ENCODE data around the gene LLGL2. TPM values are rescaled to one million over a fixed set of nuclear protein-coding genes. Genes with fewer than 3 reads are reported as not detected.

LLGL2 gene
- total RNA-seq, 1 donor = 0.09 TPM

DNA sequence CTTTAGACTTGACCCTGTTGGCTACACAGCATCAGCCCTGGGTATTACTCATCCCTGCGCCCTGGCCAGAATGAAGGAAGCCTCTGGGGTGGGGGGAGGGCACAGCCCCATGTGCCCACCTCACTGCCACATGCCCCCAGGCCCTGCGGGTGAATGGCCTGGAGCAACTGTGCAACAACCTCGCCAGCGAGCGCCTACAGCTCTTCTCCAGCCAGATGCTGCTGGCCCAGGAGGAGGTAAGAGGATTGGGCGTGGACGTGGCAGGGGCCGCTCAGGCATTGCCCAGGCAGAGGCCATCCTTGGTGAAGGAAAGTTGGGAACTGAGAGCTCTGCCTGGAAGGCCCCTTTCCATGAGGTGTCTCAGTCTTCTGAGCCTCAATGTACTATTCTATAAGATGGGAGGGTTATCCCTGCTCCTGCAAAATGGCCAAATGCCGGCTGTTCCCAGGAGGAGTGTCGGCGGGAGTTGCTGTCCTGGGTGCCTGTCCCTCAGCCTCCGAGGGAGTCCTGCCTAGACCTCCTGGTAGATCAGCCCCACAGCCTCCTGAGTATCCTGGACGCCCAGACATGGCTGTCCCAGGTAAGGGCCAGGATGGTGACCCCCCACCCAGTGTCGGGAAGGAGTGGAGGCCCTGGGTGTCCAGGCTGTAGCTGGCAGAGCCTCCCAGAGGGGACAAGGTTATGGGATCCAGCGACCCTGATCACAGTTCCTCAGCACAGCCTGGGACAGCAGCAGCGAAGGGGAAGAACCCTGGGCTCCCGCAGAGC lies 71.0 kb downstream of the LLGL2 start:
- TF ChIP-seq, protein P1, sequence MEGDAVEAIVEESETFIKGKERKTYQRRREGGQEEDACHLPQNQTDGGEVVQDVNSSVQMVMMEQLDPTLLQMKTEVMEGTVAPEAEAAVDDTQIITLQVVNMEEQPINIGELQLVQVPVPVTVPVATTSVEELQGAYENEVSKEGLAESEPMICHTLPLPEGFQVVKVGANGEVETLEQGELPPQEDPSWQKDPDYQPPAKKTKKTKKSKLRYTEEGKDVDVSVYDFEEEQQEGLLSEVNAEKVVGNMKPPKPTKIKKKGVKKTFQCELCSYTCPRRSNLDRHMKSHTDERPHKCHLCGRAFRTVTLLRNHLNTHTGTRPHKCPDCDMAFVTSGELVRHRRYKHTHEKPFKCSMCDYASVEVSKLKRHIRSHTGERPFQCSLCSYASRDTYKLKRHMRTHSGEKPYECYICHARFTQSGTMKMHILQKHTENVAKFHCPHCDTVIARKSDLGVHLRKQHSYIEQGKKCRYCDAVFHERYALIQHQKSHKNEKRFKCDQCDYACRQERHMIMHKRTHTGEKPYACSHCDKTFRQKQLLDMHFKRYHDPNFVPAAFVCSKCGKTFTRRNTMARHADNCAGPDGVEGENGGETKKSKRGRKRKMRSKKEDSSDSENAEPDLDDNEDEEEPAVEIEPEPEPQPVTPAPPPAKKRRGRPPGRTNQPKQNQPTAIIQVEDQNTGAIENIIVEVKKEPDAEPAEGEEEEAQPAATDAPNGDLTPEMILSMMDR (IDR thresholded peaks at IDR 0.05; ENCODE audit: insufficient read depth, low read length) = no peak
- DNase-seq (ENCODE audit: low read depth) = no peak
- no peak overlapping the region for H3K4me3 ChIP-seq (ENCODE audit: low read depth, low read length)

GRCh38 chr17:75601057-75601987 lies 75.8 kb downstream of the LLGL2 start:
- peak; percentile 13 for DNase-seq (ENCODE audit: low read depth)
- no peak overlapping the region for H3K4me3 ChIP-seq (ENCODE audit: low read depth, low read length)
- TF ChIP-seq, protein P1 (IDR thresholded peaks at IDR 0.05; ENCODE audit: insufficient read depth, low read length) = peak; percentile 77

DNA sequence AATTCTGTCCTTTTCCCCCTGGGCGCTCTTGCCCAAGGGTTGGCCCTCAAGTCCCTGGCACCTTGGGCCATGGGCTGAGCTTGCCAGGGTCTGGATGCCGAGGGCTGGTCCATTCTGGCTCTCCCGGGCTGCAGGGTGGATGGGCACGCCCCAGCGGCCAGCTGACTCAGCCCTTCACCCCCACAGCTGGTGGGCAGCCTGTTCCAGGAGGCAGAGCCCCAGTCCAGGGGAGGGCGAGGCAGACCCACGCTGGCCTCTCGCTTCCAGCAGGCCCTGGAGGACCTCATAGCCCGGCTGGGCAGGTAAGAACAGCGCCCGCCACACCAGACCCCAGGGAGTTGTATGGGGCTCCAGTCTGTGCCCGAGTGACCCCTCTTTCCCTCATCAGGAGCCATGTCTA lies 77.1 kb downstream of the LLGL2 start:
- H3K4me3 ChIP-seq (ENCODE audit: low read depth, low read length) = no peak overlapping the region
- TF ChIP-seq, protein P1 (IDR thresholded peaks at IDR 0.05; ENCODE audit: insufficient read depth, low read length) = no peak
- no peak for DNase-seq (ENCODE audit: low read depth)

GRCh38 chr17:75603123-75603522 lies 77.6 kb downstream of the LLGL2 start:
- TF ChIP-seq, protein P1 (IDR thresholded peaks at IDR 0.05; ENCODE audit: insufficient read depth, low read length) = no peak
- no peak for DNase-seq (ENCODE audit: low read depth)
- H3K4me3 ChIP-seq (ENCODE audit: low read depth, low read length) = no peak overlapping the region

DNA sequence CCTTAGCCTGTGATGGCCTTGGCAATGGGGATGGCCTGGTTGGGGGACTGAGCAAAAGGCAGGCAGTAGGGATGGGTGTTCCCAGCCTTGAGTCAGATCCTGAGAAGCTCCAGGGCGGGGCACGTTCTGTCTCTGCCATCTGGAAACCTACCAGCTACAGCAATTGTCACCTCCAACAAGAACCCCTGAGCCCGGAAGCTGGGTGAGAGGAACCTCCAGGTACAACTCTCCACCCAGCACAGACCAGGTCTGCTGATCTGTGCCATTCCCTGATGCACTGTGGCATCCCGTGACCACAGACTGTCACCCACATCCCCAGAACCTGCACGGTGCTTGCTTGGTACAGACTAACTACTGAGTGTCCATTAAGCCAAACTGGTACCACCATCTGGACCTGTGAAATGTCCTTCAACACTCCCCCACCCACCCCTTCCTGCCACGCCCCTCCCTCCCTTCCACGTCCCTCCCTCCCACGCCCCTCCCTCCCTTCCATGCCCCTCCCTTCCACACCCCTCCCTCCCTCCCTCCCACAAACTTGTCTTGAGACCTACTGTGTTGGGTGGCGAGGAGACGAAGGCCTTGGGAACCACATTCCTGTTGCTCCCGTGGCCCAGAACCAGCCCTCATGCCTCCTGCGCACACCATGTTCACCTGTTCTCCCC lies 78.7 kb downstream of the LLGL2 start:
- TF ChIP-seq, protein P1 (IDR thresholded peaks at IDR 0.05; ENCODE audit: insufficient read depth, low read length) = no peak
- no peak overlapping the region for H3K4me3 ChIP-seq (ENCODE audit: low read depth, low read length)
- DNase-seq (ENCODE audit: low read depth) = peak; percentile 7

- DNase-seq (ENCODE audit: low read depth) = no peak
- no peak overlapping the region for H3K4me3 ChIP-seq (ENCODE audit: low read depth, low read length)
- TF ChIP-seq, protein P1 (IDR thresholded peaks at IDR 0.05; ENCODE audit: insufficient read depth, low read length) = no peak
Observed at GRCh38 chr17:75605790-75606189, 80.3 kb downstream of the LLGL2 start.

All from fibroblast of the aortic adventitia (primary cell).